ENCODE data around the gene FGGY.

Gene FGGY

GRCh38 chr1:59262631-59263030 is 34.3 kb upstream of the FGGY start:
- H3K4me3 ChIP-seq (ENCODE audit: low read length), result no peak overlapping the region
- DNase-seq (ENCODE audit: low read depth), result no peak
- TF ChIP-seq CTCF (conservative IDR thresholded peaks at IDR 0.05; ENCODE audit: low read length), result no peak

GRCh38 chr1:59263111-59263510 is 33.8 kb upstream of the FGGY start:
- peak; percentile 58 for DNase-seq (ENCODE audit: low read depth)

GRCh38 chr1:59265622-59266021 is 31.3 kb upstream of the FGGY start:
- no peak for DNase-seq (ENCODE audit: low read depth)
- TF ChIP-seq CTCF (conservative IDR thresholded peaks at IDR 0.05; ENCODE audit: low read length), result no peak
- H3K4me3 ChIP-seq (ENCODE audit: low read length), result no peak overlapping the region

More at GRCh38 chr1:59263111-59263510, 33.8 kb upstream of the FGGY start:
- H3K4me3 ChIP-seq (ENCODE audit: low read length), result no peak overlapping the region
- no peak for TF ChIP-seq CTCF (conservative IDR thresholded peaks at IDR 0.05; ENCODE audit: low read length)

- TF ChIP-seq CTCF (conservative IDR thresholded peaks at IDR 0.05; ENCODE audit: low read length), result no peak
- no peak overlapping the region for H3K4me3 ChIP-seq (ENCODE audit: low read length)
- DNase-seq (ENCODE audit: low read depth), result no peak
Observed at GRCh38 chr1:59266180-59266926, 30.5 kb upstream of the FGGY start.

GRCh38 chr1:59266927-59267293 is 30.0 kb upstream of the FGGY start:
- H3K4me3 ChIP-seq (ENCODE audit: low read length), result no peak overlapping the region
- TF ChIP-seq CTCF (conservative IDR thresholded peaks at IDR 0.05; ENCODE audit: low read length), result no peak
- no peak for DNase-seq (ENCODE audit: low read depth)

GRCh38 chr1:59268406-59268805 is 28.5 kb upstream of the FGGY start:
- H3K4me3 ChIP-seq (ENCODE audit: low read length), result no peak overlapping the region
- TF ChIP-seq CTCF (conservative IDR thresholded peaks at IDR 0.05; ENCODE audit: low read length), result no peak
- no peak for DNase-seq (ENCODE audit: low read depth)

GRCh38 chr1:59271561-59272260 is 25.2 kb upstream of the FGGY start:
- no peak for TF ChIP-seq CTCF (conservative IDR thresholded peaks at IDR 0.05; ENCODE audit: low read length)
- H3K4me3 ChIP-seq (ENCODE audit: low read length), result no peak overlapping the region
- no peak for DNase-seq (ENCODE audit: low read depth)

Measured in AG10803 (cell line).